Astrocyte (in vitro differentiated cells and primary cell): ENCODE results near the gene GPR137.

ENCODE experiments used
- EZH2 ChIP-seq: IDR thresholded peaks from 2 replicates; pipeline ENCODE4 v1.6.1; 2012; ENCODE audit warnings: mild to moderate bottlenecking, low read length, inconsistent platforms; ENCODE audit not compliant: insufficient read depth
- TF ChIP-seq, protein P1 (sequence below): IDR thresholded peaks from 2 replicates; pipeline ENCODE4 v1.5.1; 2011; ENCODE audit warnings: low read depth, mild to moderate bottlenecking, inconsistent platforms, low read length, moderate library complexity; ENCODE audit not compliant: insufficient read depth

DNA sequence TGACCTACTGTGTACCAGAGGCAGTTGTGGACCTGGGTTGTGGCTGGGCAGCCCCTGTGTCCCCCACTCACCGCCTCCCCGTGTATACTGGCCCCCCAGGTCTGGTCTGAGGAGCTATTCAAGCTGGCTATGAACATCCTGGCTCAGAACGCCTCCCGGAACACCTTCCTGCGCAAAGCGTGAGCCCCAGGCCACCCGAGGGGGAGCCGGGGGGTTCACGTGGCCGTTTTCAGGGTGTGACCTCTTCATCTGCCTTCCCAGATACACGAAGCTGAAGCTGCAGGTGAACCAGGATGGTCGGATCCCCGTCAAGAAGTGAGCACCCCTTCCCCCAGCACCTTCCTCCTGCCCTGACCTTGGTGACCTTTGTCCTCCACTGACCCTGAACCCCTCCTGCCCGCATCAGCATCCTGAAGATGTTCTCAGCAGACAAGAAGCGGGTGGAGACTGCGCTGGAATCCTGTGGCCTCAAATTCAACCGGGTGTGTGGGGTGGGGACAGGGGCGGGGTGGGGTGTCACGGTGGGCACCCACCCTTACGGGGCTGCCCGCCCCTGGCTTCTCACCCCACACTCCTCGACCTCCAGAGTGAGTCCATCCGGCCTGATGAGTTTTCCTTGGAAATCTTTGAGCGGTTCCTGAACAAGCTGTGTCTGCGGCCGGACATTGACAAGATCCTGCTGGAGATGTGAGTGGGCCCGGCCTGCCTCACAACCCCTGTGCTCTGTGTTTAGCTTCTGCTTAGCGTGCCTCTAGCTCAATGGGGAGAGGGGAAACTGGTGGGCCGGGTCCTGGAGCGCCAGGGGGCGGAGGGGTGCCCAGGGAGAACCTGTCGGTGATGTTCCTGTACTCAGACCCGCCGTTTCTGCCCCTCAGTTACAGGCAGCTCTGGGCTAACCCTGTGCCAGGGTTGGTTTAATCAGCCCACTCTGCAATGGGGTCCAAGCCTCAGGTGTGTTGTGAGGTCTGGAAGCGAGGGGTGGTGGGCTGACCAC, 30.2 kb upstream of the GPR137 start:
- TF ChIP-seq EZH2, result no peak
- TF ChIP-seq, protein P1, sequence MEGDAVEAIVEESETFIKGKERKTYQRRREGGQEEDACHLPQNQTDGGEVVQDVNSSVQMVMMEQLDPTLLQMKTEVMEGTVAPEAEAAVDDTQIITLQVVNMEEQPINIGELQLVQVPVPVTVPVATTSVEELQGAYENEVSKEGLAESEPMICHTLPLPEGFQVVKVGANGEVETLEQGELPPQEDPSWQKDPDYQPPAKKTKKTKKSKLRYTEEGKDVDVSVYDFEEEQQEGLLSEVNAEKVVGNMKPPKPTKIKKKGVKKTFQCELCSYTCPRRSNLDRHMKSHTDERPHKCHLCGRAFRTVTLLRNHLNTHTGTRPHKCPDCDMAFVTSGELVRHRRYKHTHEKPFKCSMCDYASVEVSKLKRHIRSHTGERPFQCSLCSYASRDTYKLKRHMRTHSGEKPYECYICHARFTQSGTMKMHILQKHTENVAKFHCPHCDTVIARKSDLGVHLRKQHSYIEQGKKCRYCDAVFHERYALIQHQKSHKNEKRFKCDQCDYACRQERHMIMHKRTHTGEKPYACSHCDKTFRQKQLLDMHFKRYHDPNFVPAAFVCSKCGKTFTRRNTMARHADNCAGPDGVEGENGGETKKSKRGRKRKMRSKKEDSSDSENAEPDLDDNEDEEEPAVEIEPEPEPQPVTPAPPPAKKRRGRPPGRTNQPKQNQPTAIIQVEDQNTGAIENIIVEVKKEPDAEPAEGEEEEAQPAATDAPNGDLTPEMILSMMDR, result no peak
